Testis (tissue), 3 donors: ENCODE measurements around the gene CHRNA9. TPM values are rescaled to one million over a fixed set of nuclear protein-coding genes. Genes with fewer than 3 reads are reported as not detected.

Experiments
- DNase-seq: peaks from one replicate; pipeline ENCODE4 v3.0.0-alpha.2; 2019
- H3K27ac ChIP-seq, 2 donors: fragments of 200-600 bp; sonication (generic); one replicate each; pipeline ENCODE4 v1.5.1; 2019
- H3K27me3 ChIP-seq: fragments of 200-600 bp; sonication (generic); one replicate; pipeline ENCODE4 v1.5.1; 2019
- H3K36me3 ChIP-seq: fragments of 200-600 bp; sonication (generic); one replicate; pipeline ENCODE4 v1.5.1; 2017; ENCODE audit warnings: low read depth; ENCODE audit errors: missing control alignments
- H3K4me1 ChIP-seq: fragments of 200-600 bp; sonication (generic); one replicate; pipeline ENCODE4 v1.5.1; 2019
- H3K4me3 ChIP-seq, 2 donors: fragments of 200-600 bp; sonication (generic); one replicate each; pipeline ENCODE4 v1.5.1; 2017 to 2019
- H3K9me3 ChIP-seq: fragments of 200-600 bp; sonication (generic); one replicate; pipeline ENCODE4 v1.5.1; 2017
- POLR2A ChIP-seq: fragments of 450-650 bp; IDR thresholded peaks from one replicate; pipeline ENCODE4 v1.6.1; 2017; ENCODE audit warnings: antibody characterized with exemption, mild to moderate bottlenecking, moderate library complexity
- whole genome bisulfite sequencing, 2 donors: methylation state at CpG; one replicate each; pipeline ENCODE4 v1.1.5; 2018; 5-methylcytosine and 5-hydroxymethylcytosine counted together
- intact Hi-C: fragments of 100-400 bp; cut with DNase I; formaldehyde crosslinking; loops from one replicate; pipeline ENCODE4 v1.15.1; 2023; ENCODE audit warnings: low total_unique reads
- polyA plus RNA-seq: library from polyadenylated mRNA; stranded (reverse); fragments of 350-450 nt; fragmentation: Illumina TruSeq; extraction: RNeasy Lipid Tissue Mini Kit (QIAGEN cat#74804); gene quantifications from one replicate; pipeline ENCODE4 v1.2.3, GENCODE V29; 2014; ENCODE audit warnings: low read depth, low replicate concordance; ENCODE audit not compliant: insufficient read depth
- total RNA-seq, 2 donors: library from RNA; depleted of rRNA; stranded (reverse); fragments of >200 nt; gene quantifications; one replicate each; pipeline ENCODE4 v1.2.3, GENCODE V29; 2016
- TF ChIP-seq, protein P1 (sequence below), 3 experiments: fragments of 450-650 bp in 2 of 3; fragments of 200-600 bp in 1 of 3; sonication (generic) in 1 of 3; IDR thresholded peaks; one replicate each; pipeline ENCODE4 v1.5.1; 2016 to 2019; ENCODE audit warnings: antibody characterized with exemption in 3 of 3, mild to moderate bottlenecking in 2 of 3, moderate library complexity in 1 of 3

Gene CHRNA9
- total and polyA plus RNA-seq, 3 donors from 2014 or later = 0.13 to 0.50 (median 0.16) TPM

GRCh38 chr4:40329805-40330204 lies 5.3 kb upstream of the CHRNA9 start:
- no peaks in the 10 kb centered on the region for H3K4me1 ChIP-seq
- H3K9me3 ChIP-seq = no peaks in the 10 kb centered on the region
- TF ChIP-seq POLR2A = no peak
- TF ChIP-seq, protein P1, sequence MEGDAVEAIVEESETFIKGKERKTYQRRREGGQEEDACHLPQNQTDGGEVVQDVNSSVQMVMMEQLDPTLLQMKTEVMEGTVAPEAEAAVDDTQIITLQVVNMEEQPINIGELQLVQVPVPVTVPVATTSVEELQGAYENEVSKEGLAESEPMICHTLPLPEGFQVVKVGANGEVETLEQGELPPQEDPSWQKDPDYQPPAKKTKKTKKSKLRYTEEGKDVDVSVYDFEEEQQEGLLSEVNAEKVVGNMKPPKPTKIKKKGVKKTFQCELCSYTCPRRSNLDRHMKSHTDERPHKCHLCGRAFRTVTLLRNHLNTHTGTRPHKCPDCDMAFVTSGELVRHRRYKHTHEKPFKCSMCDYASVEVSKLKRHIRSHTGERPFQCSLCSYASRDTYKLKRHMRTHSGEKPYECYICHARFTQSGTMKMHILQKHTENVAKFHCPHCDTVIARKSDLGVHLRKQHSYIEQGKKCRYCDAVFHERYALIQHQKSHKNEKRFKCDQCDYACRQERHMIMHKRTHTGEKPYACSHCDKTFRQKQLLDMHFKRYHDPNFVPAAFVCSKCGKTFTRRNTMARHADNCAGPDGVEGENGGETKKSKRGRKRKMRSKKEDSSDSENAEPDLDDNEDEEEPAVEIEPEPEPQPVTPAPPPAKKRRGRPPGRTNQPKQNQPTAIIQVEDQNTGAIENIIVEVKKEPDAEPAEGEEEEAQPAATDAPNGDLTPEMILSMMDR (IDR thresholded peaks at IDR 0.05) = no peak
- H3K4me3 ChIP-seq = no peak overlapping the region
- no peak for DNase-seq
- intact Hi-C loops = no loop called here
- H3K36me3 ChIP-seq = no peaks in the 10 kb centered on the region
- WGBS, 2 donors = 92 to 93% methylated on average over 7 of the region's 7 CpGs
- no peak overlapping the region for H3K27ac ChIP-seq
- no peaks in the 10 kb centered on the region for H3K27me3 ChIP-seq

- TF ChIP-seq, protein P1 (IDR thresholded peaks at IDR 0.05) = no peak
- no peak for TF ChIP-seq POLR2A
- intact Hi-C loops = no loop called here
- no peaks in the 10 kb centered on the region for H3K4me1 ChIP-seq
- no peak overlapping the region for H3K27ac ChIP-seq
- 86 to 88% methylated on average over 7 of the region's 7 CpGs for WGBS, 2 donors
- no peak overlapping the region for H3K4me3 ChIP-seq
- no peaks in the 10 kb centered on the region for H3K27me3 ChIP-seq
- H3K9me3 ChIP-seq = no peaks in the 10 kb centered on the region
- DNase-seq = no peak
- no peaks in the 10 kb centered on the region for H3K36me3 ChIP-seq
Observed at GRCh38 chr4:40330536-40330935, 4.6 kb upstream of the CHRNA9 start.

- intact Hi-C loops = no loop called here
- TF ChIP-seq, protein P1 (IDR thresholded peaks at IDR 0.05) = no peak
- TF ChIP-seq POLR2A = no peak
- Histone ChIP-seq H3K4me1 (no peaks in the 10 kb centered on the region), H3K27me3 (no peaks in the 10 kb centered on the region), H3K9me3 (no peaks in the 10 kb centered on the region), H3K36me3 (no peaks in the 10 kb centered on the region), H3K4me3 (no peak overlapping the region), H3K27ac (no peak overlapping the region)
- DNase-seq = no peak
- WGBS, 2 donors = 85 to 88% methylated on average over 8 of the region's 8 CpGs
Observed at GRCh38 chr4:40331101-40331745, 3.9 kb upstream of the CHRNA9 start.

DNA sequence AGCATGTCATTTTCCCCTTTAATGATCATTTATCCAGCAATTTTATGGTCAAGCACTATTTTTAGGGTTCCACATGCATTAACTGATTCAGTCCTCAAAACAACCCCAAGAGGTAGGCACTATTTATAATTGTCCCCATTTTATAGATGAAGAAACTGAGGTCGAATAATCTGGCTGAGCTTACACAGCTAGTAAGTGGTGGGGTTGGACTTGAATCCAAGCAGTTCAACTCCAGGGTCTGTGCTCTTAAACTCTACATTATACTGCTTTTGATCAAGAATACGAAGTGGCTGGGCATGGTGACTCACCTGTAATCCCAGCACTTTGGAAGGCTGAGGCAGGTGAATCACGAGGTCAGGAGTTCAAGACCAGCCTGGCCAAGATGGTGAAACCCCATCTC lies 3.2 kb upstream of the CHRNA9 start:
- Histone ChIP-seq H3K9me3 (no peaks in the 10 kb centered on the region), H3K36me3 (no peaks in the 10 kb centered on the region), H3K4me1 (no peaks in the 10 kb centered on the region), H3K4me3 (no peak overlapping the region), H3K27ac (no peak overlapping the region), H3K27me3 (no peaks in the 10 kb centered on the region)
- WGBS, 2 donors = 89 to 95% methylated on average over 2 to 3 of the region's 3 CpGs
- intact Hi-C loops = no loop called here
- no peak for DNase-seq
- TF ChIP-seq, protein P1 (IDR thresholded peaks at IDR 0.05) = no peak
- TF ChIP-seq POLR2A = no peak

DNA sequence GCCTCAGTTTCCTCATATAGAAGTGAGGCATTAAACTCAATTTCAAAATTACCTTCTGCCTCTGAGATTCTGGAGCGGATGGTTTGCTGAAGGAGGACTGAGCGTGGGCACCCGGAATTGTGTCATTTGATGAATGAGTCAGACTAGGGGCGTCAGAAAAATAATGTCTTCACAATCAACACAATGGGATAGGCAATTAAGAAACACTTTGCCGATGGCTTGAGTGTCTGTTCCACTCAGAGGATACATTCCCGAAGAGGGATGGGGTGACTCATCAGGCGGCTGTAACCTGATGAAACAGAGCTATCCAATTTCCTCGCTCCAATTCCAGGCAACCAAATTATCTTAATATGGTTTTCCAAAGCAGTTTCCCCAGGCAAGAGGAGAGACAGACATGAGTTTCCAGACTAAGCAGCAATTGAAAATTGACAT lies 1.2 kb upstream of the CHRNA9 start:
- H3K4me3 ChIP-seq = no peak overlapping the region

More for the DNA sequence above, 1.2 kb upstream of the CHRNA9 start:
- WGBS, 2 donors = 86 to 87% methylated on average over 8 of the region's 8 CpGs
- Histone ChIP-seq H3K27ac (no peak overlapping the region), H3K36me3 (no peaks in the 10 kb centered on the region), H3K4me1 (no peaks in the 10 kb centered on the region), H3K9me3 (no peaks in the 10 kb centered on the region), H3K27me3 (no peaks in the 10 kb centered on the region)
- DNase-seq = no peak
- TF ChIP-seq, protein P1 (IDR thresholded peaks at IDR 0.05) = no peak
- intact Hi-C loops = no loop called here
